Osteoblast (primary cell): ENCODE measurements around the gene PNPLA6. TPM values are rescaled to one million over a fixed set of nuclear protein-coding genes. Genes with fewer than 3 reads are reported as not detected.

Source experiments
- DNase-seq: peaks from one replicate; pipeline ENCODE4 v3.0.0; 2011; ENCODE audit warnings: low spot score, mixed read lengths; ENCODE audit not compliant: insufficient read length; ENCODE audit errors: missing footprints
- H2AFZ ChIP-seq: 2 replicates; pipeline ENCODE4 v1.6.0; 2011; ENCODE audit warnings: mild to moderate bottlenecking, low read length
- H3K27ac ChIP-seq: 2 replicates; pipeline ENCODE4 v1.5.1; 2011; ENCODE audit warnings: mild to moderate bottlenecking, low read depth, low read length, moderate library complexity
- H3K27me3 ChIP-seq: 2 replicates; pipeline ENCODE4 v1.6.0; 2012; ENCODE audit warnings: mild to moderate bottlenecking, control low read depth, inconsistent platforms, low read length, moderate library complexity; ENCODE audit not compliant: insufficient read depth
- H3K36me3 ChIP-seq: 2 replicates; pipeline ENCODE4 v1.5.1; 2011; ENCODE audit warnings: mild to moderate bottlenecking, low read length, control low read depth, moderate library complexity; ENCODE audit not compliant: insufficient read depth
- H3K4me1 ChIP-seq: 2 replicates; pipeline ENCODE4 v1.5.1; 2011; ENCODE audit warnings: mild to moderate bottlenecking, low read length, control low read depth, moderate library complexity; ENCODE audit not compliant: insufficient read depth
- H3K4me2 ChIP-seq: 2 replicates; pipeline ENCODE4 v1.6.0; 2011; ENCODE audit warnings: mild to moderate bottlenecking, low read length; ENCODE audit not compliant: insufficient read depth
- H3K4me3 ChIP-seq: fragments of 200-600 bp; sonication (generic); 3 replicates; pipeline ENCODE4 v1.5.1; 2012; ENCODE audit warnings: mild to moderate bottlenecking, low read length, inconsistent platforms; ENCODE audit not compliant: insufficient read depth
- H3K79me2 ChIP-seq: 2 replicates; pipeline ENCODE4 v1.6.0; 2012; ENCODE audit warnings: mild to moderate bottlenecking, low read length, control low read depth, inconsistent platforms; ENCODE audit not compliant: insufficient read depth
- H3K9me3 ChIP-seq: 2 replicates; pipeline ENCODE4 v1.5.1; 2011; ENCODE audit warnings: low read depth, low read length, control low read depth
- H4K20me1 ChIP-seq: 2 replicates; pipeline ENCODE4 v1.6.0; 2012; ENCODE audit warnings: mild to moderate bottlenecking, low read length, control low read depth; ENCODE audit not compliant: insufficient read depth
- total RNA-seq: library from RNA; depleted of rRNA; stranded (reverse); fragments of >200 nt; gene quantifications from 2 replicates; pipeline ENCODE4 v1.2.3, GENCODE V29; 2012
- TF ChIP-seq, protein P1 (sequence below): IDR thresholded peaks from 2 replicates; pipeline ENCODE4 v1.5.1; 2011; ENCODE audit warnings: mild to moderate bottlenecking, low read depth, low read length, moderate library complexity; ENCODE audit errors: extremely low read depth

PNPLA6 gene
- total RNA-seq, 1 donor, result 83.6 TPM

DNA sequence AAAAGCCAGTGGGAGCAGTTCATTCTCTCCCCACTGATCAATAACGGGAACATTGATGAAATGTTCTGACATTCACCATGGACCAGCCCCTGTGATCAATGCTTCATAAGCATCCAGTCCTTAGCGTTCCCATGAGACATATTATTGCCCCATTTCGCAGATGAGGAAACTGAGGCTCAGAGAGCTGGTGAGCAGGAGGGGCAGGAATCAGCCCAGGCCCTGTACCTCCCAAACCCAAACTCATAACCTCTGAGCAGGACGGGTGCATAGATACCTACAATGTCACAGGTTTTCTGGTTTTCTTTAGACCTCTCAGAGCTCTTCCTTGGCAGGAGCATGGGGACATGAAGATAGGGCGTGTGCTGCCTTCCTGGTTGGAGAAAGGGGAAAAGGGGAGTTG lies 11.0 kb upstream of the PNPLA6 start:
- peaks cover 12% of the 10 kb centered on the region for H3K4me1 ChIP-seq
- H3K4me3 ChIP-seq, result no peak overlapping the region
- H4K20me1 ChIP-seq, result no peaks in the 10 kb centered on the region
- H3K36me3 ChIP-seq, result peaks cover 7% of the 10 kb centered on the region
- no peak for DNase-seq
- TF ChIP-seq, protein P1, sequence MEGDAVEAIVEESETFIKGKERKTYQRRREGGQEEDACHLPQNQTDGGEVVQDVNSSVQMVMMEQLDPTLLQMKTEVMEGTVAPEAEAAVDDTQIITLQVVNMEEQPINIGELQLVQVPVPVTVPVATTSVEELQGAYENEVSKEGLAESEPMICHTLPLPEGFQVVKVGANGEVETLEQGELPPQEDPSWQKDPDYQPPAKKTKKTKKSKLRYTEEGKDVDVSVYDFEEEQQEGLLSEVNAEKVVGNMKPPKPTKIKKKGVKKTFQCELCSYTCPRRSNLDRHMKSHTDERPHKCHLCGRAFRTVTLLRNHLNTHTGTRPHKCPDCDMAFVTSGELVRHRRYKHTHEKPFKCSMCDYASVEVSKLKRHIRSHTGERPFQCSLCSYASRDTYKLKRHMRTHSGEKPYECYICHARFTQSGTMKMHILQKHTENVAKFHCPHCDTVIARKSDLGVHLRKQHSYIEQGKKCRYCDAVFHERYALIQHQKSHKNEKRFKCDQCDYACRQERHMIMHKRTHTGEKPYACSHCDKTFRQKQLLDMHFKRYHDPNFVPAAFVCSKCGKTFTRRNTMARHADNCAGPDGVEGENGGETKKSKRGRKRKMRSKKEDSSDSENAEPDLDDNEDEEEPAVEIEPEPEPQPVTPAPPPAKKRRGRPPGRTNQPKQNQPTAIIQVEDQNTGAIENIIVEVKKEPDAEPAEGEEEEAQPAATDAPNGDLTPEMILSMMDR, result no peak
- no peak overlapping the region for H2AFZ ChIP-seq
- H3K9me3 ChIP-seq, result no peaks in the 10 kb centered on the region
- peaks cover 8% of the 10 kb centered on the region for H3K79me2 ChIP-seq
- no peaks in the 10 kb centered on the region for H3K27me3 ChIP-seq
- H3K27ac ChIP-seq, result no peak overlapping the region
- H3K4me2 ChIP-seq, result no peak overlapping the region

DNA sequence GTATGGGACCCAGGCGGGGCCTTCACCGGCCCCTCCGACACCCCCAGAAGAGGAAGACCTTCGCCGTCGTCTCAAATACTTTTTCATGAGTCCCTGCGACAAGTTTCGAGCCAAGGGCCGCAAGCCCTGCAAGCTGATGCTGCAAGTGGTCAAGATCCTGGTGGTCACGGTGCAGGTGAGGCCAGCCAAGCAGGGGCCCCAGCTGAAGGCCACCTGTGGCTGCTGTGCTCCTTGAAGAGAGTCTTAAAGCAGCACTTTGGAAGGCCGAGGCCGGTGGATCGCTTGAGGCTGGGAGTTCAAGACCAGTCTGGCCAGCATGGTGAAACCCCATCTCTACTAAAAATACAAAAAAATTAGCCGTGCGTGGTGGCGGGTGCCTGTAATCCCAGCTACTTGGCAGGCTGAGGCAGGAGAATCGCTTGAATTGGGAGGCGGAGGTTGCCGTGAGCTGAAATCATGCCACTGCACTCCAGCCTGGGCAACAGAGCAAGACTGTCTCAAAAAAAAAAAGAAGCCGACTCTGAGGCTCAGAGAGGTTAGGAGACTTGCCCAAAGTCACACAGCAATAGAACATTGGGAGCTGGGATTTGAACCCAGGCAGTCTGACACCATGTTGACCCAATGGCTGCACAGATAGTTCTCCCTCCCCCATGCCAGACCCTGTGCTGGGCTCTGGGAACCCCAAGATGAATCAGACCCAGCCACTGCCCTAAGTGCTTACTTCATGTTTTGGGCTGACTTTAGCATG lies 10.4 kb upstream of the PNPLA6 start:
- H4K20me1 ChIP-seq, result no peaks in the 10 kb centered on the region
- H3K4me2 ChIP-seq, result no peak overlapping the region

DNA sequence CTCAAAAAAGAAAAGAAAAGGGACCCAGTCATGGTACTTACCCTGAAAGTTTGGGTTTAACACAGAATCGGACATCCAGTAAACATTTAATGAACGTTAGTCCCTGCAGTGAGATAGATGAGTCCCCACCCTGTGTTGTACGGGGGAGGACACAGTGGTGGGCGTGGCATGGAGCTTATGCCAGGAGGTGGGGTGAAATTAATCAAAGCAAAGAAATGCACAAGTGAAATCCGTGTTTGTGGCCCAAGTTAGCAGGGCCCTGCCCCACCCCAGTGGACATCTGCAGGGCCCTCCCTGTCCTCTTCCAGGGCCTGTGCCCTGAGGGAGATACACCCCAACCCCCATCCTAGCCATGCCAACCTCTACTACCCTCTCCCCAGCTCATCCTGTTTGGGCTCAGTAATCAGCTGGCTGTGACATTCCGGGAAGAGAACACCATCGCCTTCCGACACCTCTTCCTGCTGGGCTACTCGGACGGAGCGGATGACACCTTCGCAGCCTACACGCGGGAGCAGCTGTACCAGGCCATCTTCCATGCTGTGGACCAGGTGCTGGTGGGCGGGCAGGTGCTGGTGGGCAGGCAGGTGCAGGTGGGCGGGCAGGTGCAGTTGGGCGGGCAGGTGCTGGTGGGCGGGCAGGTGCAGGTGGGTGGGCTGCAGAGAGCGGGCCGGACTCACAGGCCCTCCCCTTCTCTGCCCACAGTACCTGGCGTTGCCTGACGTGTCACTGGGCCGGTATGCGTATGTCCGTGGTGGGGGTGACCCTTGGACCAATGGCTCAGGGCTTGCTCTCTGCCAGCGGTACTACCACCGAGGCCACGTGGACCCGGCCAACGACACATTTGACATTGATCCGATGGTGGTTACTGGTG lies 9.2 kb upstream of the PNPLA6 start:
- no peak overlapping the region for H3K27ac ChIP-seq
- H3K4me1 ChIP-seq, result peaks cover 12% of the 10 kb centered on the region
- peaks cover 5% of the 10 kb centered on the region for H3K36me3 ChIP-seq
- H3K9me3 ChIP-seq, result no peaks in the 10 kb centered on the region
- no peaks in the 10 kb centered on the region for H3K27me3 ChIP-seq
- no peak overlapping the region for H3K4me3 ChIP-seq
- peaks cover 8% of the 10 kb centered on the region for H3K79me2 ChIP-seq
- H2AFZ ChIP-seq, result no peak overlapping the region
- TF ChIP-seq, protein P1, result no peak
- H3K4me2 ChIP-seq, result no peak overlapping the region
- no peaks in the 10 kb centered on the region for H4K20me1 ChIP-seq
- DNase-seq, result no peak

More for the DNA sequence above, 10.4 kb upstream of the PNPLA6 start:
- no peaks in the 10 kb centered on the region for H3K9me3 ChIP-seq
- H3K79me2 ChIP-seq, result peaks cover 8% of the 10 kb centered on the region
- no peak overlapping the region for H3K27ac ChIP-seq
- H3K36me3 ChIP-seq, result peaks cover 3% of the 10 kb centered on the region
- H3K4me3 ChIP-seq, result no peak overlapping the region
- no peak for DNase-seq
- H3K4me1 ChIP-seq, result peaks cover 12% of the 10 kb centered on the region
- TF ChIP-seq, protein P1, result no peak
- H2AFZ ChIP-seq, result no peak overlapping the region
- no peaks in the 10 kb centered on the region for H3K27me3 ChIP-seq
